GM18511 (cell line): ENCODE data around the gene PTGES2.

Experiments used
- ATAC-seq: cut with Tn5 transposase; IDR thresholded peaks from one replicate; pipeline ENCODE4 v1.9.1; 2021; ENCODE audit warnings: mild to moderate bottlenecking, moderate library complexity; ENCODE audit not compliant: unreplicated experiment

PTGES2 gene

DNA sequence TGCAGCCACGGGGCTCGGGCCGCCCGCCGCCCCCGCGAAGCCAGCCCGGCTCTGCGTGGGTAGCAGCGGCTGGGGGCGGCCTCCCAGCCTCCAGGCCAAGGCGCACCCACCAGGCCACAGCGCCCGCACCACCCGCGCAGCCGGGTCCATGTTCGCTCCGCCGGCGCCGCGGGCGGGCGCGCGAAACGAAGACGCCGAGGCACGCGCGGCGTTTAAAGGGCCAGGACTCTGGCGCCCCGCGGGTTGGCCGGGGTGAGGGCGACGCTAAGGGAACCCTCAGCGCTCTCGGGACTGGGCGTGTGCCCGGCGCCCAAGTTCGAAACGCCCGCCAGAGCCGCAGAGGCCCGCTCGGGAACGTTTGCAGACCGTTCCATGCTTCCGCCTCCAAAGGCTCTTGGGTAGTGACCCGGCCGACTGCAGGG is at the start of gene PTGES2:
Gene PTGES2 (minus strand): TSS at position 162 of the 422 bp plus-strand sequence. CDS start 12 bp downstream, at position 150.
- peak; percentile 64 for ATAC-seq

DNA sequence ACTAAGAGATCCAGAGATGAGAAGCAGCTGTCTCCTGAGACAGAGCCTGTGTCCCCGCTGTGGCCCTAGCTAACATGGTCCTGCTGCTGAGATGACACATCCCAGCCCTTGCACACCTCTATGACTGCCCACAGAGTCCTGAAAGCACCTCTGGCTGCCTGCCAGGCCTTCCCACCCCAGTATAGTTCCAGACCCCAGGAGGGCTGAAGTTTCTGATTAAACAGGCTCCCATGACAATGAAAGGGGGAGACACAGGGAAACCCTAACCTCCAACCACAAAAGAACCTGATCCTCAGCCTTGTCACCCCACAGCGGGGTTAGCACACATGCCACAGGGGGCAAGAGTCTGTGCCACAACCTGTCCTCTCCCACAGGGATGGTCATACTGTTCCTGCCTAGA is 48.2 kb upstream of the PTGES2 start:
- no peak for ATAC-seq

DNA sequence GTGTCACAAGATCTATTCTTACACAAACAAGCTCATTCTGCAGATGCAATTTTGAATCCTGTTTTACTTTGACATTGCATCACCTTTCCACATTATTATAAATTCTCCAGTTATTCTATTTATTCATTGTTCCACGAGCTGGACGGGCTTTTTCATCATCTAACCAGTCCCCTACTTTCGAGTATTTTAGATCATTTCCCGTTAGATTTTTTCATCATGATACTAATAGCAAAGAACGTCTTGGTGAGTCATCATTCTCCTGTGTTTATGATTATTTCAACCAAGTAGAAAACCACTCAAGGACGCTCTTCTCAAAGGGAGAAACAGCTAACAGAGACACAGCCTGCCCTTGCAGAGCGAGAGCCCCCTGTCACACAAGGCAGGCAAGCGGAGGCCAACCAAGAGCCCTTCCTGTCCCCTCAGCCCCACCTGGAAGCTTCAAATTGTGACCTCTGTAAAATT is 47.6 kb upstream of the PTGES2 start:
- no peak for ATAC-seq

DNA sequence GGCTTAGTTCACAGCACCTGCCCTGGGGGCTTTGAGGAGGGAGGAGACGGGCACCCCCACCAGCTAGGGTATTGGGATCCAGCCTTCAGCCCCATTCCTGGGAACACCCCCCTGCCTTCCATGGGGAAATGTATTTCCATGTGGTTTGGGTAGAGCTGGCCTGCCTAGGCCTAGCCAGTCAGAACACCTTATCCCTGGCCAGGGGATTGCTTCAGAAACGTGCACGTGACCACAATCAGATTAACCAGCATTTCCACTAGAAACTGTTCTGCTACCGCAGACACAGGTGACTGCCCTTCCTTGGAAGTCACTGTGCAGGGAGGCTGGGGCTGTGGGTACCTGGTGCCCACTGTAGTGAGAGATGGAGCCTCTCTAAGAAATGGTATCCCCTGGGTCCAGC is 46.5 kb upstream of the PTGES2 start:
- no peak for ATAC-seq

DNA sequence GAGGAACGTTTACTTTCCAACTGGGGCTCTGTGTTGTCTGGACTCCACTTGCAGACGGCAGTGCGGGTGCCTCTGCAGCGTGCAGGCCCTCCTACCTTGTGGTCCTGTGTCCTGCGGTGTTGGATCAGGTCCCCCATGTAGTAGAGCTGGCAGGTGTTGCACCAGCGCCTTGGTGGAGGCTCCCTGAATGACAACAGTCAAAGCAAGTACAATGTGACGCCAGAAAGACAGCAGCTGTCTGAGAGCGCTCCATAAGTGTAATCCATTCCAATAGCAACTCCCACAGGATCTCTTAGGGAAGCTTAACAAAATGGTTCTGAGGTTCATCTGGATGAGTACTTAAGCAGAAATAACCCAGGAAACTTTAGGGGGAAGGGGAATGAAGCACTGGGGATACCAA is 42.4 kb upstream of the PTGES2 start:
- no peak for ATAC-seq

DNA sequence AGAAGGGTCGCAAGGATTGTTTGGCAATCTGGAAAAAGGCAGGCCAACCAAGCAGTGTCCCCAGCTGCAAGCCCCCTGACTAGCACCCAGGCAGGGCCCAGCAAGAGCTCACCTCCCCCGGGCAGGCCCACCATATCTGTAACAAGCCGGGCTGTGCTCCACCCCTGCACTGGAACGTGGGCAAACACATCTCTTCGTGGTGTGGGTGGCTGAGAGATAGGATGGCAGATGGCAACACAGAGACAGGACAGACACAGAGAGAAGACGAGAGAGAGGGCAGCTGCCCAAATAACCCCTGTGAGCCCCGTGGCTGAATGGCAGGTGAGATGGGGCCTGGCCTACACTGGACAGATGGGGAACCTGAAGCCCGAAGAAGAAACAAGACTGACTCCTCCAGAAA is 42.0 kb upstream of the PTGES2 start:
- no peak for ATAC-seq

DNA sequence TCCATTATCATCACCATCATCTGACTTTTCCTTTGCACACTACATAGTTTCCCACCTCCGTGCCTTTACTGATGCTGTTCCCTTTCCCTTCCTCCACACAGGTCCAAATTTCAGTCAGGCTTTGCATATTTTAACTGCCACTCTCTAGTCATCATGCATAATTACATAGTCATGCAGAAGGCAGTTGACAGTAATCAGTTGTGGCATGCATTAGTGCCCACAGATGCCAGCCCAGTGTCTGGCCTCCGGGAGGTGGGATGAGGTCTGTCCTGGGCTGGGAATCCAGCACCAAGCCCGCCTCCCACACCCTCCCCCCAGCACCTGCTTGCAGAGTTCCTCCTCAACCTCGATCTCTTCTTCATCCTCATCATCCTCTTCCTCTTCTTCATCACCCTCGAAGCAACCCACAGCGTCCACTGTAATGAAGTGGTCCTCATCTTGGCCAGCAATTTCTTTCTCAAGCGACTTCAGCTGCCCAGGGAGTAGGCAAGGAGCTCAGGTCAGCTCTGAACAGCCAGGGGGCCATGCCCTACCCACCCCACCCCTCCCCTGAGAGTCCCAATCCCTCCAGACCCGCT is 41.3 kb upstream of the PTGES2 start:
- no peak for ATAC-seq

DNA sequence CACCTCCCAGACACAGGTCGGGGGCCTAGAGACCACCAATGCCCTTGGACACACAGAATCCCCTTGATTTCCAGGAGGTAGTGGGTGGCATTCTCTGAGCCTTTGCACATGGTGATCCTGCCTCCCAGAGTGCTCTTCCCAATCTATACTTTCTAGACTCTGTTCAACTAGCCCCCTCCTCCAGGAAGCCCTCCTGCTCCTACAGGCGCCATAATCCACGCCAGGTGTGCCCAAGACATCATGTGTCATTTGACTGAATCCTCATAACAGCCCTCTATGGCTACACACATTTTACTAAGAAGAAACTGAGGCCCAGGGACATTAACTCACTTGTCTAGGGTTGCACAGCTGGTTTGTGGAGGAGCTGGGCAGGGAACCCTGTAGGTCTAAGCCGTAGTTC is 39.7 kb upstream of the PTGES2 start:
- no peak for ATAC-seq

DNA sequence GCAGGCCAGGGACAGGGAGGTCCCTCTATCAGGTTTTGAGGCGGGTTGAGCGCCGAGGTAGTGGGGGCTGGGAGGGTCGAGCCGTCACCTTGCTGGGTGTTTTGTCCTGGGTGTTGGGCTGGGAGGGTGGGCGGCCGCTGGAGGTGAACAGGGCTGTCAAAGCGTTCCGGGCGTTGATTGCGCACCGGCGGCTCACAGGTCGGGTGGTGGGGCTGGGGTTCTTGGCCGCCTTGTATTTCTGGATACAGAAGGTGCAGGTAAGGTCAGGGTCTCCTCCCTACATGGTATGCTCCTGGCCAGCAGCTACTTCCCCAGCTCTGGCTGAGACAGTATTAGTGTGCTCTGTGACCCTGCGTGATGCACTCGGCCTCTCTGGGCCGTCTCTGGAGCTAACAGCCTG is 38.6 kb upstream of the PTGES2 start:
- no peak for ATAC-seq

DNA sequence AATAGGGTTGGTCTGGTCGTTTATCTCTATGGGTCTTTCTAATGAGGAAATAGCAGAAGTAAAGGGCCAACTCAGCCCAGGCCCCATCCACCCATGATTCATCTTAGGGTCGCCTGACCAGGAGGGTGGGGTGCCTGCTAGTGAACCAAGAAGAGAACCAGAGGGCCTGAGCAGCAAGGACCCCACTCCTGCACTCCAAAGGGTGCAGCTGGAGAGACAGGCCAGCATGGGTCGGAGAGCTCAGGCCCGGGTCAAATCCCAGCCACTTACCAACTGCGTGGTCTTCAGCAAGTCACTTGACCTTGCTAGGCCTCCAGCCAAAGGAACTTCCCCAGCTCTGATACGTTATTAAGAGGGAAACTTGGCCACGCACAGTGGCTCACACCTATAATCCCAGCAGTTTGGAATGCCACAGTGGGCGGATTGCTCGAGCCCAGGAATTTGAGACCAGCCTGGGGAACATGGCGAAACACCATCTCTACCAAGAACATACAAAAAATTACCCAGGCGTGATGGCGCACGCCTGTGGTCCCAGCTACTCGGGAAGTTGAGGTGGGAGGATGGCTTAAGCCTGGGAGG is 36.9 kb upstream of the PTGES2 start:
- no peak for ATAC-seq

DNA sequence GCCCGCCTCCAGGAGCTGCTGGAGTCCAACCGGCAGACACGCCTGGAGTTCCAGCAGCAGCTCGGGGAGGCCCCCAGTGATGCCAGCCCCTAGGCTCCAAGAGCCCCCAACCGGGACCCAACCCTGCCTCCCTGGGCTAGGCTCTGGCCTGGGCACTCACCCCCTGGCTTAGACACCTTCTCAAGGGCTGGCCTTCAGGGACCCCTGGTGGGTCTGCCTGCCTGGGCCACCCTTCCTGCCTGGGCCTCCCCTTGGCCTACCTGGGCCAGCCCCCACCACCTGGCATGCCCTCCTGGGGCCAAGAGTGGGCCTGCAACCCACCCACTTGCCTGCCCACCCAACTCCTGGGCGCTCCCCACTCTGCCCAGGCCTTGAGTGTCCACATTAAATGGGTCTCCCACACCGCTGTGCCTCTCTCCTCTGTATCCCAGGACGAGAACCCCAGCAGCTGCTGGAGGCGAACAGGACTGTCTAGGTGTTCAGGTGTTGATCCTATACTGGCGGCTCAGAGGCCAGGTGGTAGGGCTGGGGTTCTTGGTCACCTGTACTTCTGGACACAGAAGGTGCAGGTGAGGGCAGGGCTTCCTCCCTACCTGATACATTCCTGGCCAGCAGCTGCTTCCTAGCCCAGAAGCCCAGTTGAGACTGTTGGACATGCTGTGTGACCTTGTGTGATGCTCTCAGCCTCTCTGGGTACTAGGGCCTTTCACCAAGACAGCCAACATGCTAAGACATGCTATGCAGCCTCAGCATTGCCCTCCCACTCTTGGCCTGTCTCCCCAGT is 36.2 kb upstream of the PTGES2 start:
- no peak for ATAC-seq

DNA sequence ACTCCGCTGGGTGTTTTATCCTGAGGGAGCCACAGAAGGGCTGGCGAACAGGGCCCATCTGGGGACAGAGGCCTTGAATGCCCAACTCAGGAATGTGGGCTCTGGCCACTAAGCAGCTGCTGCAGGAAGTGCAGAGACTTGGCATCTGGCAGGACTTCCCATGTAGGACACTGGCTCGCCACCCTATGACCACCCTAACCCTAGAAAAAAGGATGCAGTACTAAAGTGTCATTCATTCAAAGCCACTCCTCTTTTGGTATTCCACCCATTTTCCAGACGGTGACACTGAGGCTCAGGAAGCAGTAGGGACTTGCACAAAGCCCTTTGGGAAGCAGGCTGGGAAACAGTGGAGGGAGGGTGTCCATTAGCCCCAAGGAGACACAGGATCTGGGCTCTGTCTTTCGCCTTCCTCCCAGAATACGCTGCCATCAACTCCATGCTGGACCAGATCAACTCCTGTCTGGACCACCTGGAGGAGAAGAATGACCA is 35.5 kb upstream of the PTGES2 start:
- no peak for ATAC-seq

DNA sequence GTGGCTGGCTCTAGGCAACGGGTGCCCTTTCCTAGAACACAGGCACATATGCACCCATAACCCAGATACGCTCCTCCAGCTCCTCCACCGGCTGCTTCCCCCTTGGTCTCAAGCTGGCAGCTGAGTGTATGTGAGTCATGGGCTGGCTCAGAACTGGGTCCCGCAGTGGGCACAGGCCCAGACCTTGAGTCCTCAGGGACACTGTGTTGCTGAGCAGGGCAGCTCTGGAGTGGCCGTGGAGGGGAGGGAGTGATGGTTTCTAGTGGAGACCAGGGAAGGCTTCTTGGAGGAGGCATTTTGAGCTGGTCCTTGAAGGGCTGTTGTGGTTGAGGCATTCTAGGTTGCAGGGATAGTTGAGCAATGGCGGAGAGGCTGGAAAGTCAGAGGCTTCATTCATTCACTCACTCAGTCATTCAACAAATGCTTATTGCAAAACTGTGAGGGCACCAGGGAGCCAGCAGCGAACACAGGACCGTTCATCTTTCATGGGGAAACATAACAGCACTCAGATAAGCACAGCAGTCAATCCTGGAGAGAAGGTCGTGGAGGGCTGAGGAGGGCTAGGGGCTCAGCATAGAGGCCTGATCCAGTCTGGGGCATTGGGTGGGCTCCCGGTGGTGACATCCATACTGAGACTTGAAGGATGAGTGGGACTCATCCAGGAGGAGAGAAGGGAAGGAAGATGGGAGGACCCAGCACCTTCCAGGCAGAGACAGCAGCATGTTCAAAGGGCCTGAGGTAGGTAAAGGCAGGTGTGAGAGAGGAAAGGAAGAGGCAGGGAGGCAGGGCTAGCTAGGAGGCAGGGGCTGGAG is 34.9 kb upstream of the PTGES2 start:
- no peak for ATAC-seq

DNA sequence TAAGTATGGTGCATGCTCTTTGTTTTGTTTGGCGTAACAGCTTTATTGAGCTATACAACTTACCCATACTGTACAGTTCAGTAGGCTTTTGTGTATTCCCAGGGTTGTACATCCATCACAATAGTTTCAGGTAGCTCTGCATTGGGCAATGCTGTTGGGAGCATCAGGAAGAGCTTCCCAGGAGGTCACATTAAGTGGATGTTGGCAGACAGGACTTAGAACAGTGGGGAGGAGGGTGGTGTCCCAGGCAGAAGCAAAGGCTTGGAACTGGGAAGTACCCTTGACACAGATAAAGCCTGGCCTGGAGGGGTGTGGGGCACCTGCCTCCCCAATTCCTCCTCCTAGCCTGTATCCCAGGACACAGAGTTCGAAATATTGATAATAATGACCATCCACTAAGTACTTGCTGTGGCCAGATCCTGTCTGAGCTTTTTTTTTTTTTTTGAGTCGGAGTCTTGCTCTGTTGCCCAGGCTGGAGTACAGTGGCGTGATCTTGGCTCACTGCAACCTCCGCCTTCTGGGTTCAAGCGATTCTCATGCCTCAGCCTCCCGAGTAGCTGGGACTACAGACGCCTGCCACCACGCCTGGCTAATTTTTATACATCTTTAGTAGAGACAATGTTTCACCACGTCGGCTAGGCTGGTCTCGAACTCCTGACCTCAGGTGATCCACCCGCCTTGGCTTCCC is 33.8 kb upstream of the PTGES2 start:
- no peak for ATAC-seq

DNA sequence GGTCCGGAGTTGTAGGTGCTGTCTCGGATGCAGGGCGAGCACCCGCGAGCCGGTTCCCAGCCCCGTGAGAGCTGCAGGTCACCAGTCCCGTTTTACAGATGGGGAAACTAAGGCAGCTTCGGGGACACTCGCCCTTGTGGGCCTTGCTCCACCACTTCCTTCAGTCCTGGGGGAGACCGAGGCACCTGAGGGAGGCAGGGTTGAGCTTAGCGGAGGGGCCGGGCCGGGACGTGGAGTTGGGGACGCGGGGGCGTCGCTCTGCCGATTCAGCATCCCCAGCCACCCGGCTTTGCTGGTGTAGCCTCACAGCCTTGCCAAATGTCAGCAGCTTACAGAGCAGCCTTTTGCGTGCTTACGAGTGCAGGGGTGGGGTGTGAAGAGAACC is 33.1 kb upstream of the PTGES2 start:
- peak; percentile 15 for ATAC-seq

DNA sequence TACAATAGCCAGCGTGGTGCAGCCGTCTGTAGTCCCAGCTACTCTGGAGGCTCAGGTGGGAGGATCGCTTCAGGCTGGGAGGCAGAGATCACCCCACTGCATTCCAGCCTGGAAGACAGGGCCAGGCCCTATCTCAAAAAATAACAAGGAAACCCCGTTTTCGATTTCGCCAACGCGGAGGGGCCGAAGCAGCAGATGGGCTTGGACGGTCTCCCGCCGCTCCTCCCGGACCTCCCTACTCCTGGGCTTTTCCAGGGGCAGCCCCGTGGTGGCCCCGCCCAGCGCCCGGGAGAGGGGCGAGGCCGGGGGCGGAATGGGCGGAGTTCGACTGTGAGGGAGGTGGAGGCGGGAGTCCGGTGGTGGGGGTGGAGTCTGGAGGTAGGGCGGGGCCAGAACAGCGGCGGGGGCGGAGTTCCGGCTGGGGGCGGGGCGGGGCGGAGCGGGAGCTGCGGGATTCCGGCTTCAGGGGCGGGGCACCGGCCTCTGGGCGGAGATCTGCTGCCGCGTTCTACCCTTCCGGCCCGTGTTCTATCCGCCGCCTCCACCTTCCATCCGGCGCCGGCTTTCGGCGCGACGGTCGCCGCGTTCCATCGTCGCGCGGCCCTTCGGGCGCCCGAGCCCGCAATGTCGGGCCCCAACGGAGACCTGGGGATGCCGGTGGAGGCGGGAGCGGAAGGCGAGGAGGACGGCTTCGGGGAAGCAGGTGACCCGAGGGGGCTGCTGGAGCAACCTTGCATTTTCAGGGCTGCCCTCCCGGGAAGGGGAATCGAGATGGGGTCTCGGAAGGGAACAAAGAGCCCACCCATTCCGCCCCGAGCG is 32.5 kb upstream of the PTGES2 start, which contains the start of gene BBLN:
Gene BBLN (plus strand): TSS at position 482 of the 819 bp plus-strand sequence. CDS start 143 bp downstream, at position 625.
- peak; percentile 72 for ATAC-seq

DNA sequence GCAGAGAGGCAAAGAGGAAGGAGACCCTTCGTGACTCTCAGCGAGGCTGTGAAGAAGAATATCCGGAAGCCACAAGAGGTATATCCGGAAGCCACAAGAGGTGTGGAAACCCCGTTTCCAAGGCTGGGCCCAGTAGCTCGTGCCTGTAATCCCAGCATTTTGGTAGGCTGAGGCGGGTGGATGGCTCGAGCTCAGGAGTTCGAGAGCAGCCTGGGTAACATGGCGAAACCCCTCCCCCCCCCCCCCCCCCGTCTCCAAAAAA is 31.9 kb upstream of the PTGES2 start:
- peak; percentile 21 for ATAC-seq

DNA sequence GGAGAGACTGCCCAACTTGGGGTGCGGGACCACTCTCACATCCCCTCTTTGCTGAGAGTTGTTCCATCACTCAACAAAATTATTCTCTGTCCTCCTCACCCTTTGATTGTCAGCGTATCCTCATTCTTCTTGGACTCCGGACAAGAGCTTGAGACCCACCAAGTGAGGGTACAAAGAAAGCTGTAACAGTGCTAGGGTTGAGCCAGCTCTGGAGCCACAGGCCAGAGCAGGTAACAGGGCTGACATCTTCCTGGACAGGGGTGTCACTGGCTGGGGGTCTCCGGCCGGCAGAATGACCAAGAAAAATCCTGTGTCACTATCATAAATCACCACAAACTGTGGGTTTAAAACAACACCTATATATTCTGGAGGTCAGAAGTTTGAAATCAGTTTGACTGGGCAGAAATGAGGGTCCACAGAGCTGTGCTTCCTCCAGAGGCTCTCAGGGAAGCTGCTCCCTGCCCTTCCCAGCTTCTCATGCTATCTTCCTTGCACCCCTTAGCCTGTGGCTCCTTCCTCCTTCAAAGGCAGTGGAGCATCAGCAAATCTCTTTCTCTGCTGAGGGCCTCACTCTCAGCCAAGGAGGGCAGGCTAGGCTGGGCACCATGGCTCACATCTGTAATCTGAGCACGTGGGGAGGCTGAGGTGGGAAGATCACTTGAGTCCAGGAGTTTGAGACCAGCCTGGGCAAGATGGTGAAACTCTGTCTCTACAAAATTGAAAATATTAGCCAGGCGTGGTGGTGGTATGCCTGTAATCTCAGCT is 28.4 kb upstream of the PTGES2 start:
- no peak for ATAC-seq
